SU-DHL-6 (cell line): ENCODE data around the gene STIM2.

Experiments
- CTCF ChIP-seq: fragments of 200-600 bp; sonication (generic); IDR thresholded peaks from one replicate; pipeline ENCODE4 v1.5.1; 2017; ENCODE audit warnings: antibody characterized with exemption, mild to moderate bottlenecking, low read length, moderate library complexity; ENCODE audit not compliant: insufficient read depth, poor library complexity, severe bottlenecking
- EZH2phosphoT487 ChIP-seq: fragments of 200-600 bp; sonication (generic), shearing (Covaris generic); conservative IDR thresholded peaks from 2 replicates; pipeline ENCODE4 v1.6.1; 2018; ENCODE audit warnings: mild to moderate bottlenecking, antibody characterized with exemption, low read length, moderate library complexity, mixed read lengths

- TF ChIP-seq CTCF (no peak), EZH2phosphoT487 (no peak)
Observed at GRCh38 chr4:27057053-27057452, 196.4 kb downstream of the STIM2 start.
